Fibroblast of villous mesenchyme (primary cell): ENCODE results near the gene SCUBE2. TPM values are rescaled to one million over a fixed set of nuclear protein-coding genes. Genes with fewer than 3 reads are reported as not detected.

Experiments
- DNase-seq: peaks from one replicate; pipeline ENCODE4 v3.0.0-alpha.2; 2010; ENCODE audit warnings: low read depth
- H3K4me3 ChIP-seq: 2 replicates; pipeline ENCODE4 v1.5.1; 2011; ENCODE audit warnings: low read depth, mild to moderate bottlenecking, low read length
- total RNA-seq: library from RNA; depleted of rRNA; stranded (reverse); fragments of >200 nt; gene quantifications from 2 replicates; pipeline ENCODE4 v1.2.3, GENCODE V29; 2012
- TF ChIP-seq, protein P1 (sequence below): IDR thresholded peaks from 2 replicates; pipeline ENCODE4 v1.5.1; 2012; ENCODE audit warnings: low read depth, mild to moderate bottlenecking, low read length; ENCODE audit not compliant: insufficient read depth

The SCUBE2 gene
- total RNA-seq, 1 donor = 1.3 TPM

DNA sequence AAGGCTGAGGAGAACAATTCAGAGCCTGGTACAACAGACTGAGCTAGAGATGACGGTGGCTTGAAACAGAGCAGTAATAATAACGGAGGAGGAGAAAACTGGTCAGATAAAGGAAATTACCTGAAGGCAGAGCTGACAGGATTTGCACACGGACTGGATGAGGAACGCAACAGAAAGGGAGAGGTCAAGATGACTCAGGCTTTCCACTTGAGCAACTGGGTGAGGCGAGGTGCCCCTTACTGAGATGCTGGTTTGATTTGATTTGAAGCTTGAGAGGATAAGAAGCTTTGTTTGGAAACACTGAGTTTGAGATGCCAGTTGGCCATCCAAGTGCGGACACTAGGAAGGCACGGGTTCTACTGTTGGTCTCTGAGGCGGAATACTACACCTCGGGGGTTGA, 52.2 kb downstream of the SCUBE2 start:
- TF ChIP-seq, protein P1, sequence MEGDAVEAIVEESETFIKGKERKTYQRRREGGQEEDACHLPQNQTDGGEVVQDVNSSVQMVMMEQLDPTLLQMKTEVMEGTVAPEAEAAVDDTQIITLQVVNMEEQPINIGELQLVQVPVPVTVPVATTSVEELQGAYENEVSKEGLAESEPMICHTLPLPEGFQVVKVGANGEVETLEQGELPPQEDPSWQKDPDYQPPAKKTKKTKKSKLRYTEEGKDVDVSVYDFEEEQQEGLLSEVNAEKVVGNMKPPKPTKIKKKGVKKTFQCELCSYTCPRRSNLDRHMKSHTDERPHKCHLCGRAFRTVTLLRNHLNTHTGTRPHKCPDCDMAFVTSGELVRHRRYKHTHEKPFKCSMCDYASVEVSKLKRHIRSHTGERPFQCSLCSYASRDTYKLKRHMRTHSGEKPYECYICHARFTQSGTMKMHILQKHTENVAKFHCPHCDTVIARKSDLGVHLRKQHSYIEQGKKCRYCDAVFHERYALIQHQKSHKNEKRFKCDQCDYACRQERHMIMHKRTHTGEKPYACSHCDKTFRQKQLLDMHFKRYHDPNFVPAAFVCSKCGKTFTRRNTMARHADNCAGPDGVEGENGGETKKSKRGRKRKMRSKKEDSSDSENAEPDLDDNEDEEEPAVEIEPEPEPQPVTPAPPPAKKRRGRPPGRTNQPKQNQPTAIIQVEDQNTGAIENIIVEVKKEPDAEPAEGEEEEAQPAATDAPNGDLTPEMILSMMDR = no peak
- DNase-seq = peak; percentile 50
- no peak overlapping the region for H3K4me3 ChIP-seq

- no peak overlapping the region for H3K4me3 ChIP-seq
- TF ChIP-seq, protein P1 = no peak
- no peak for DNase-seq
Observed at GRCh38 chr11:9038541-9038940, 52.9 kb downstream of the SCUBE2 start.

- TF ChIP-seq, protein P1 = no peak
- DNase-seq = peak; percentile 27
- no peak overlapping the region for H3K4me3 ChIP-seq
Observed at GRCh38 chr11:9037963-9038362, 53.4 kb downstream of the SCUBE2 start.

- no peak for DNase-seq
- TF ChIP-seq, protein P1 = no peak
- no peak overlapping the region for H3K4me3 ChIP-seq
Observed at GRCh38 chr11:9037046-9037780, 54.2 kb downstream of the SCUBE2 start.

- DNase-seq = no peak
- TF ChIP-seq, protein P1 = no peak
- no peak overlapping the region for H3K4me3 ChIP-seq
Observed at GRCh38 chr11:9030601-9031000, 60.8 kb downstream of the SCUBE2 start.

GRCh38 chr11:9029422-9029821, 62.0 kb downstream of the SCUBE2 start:
- H3K4me3 ChIP-seq = no peak overlapping the region
- TF ChIP-seq, protein P1 = no peak
- DNase-seq = no peak

GRCh38 chr11:9028581-9028980, 62.8 kb downstream of the SCUBE2 start:
- no peak overlapping the region for H3K4me3 ChIP-seq
- DNase-seq = no peak
- TF ChIP-seq, protein P1 = no peak
